Upper lobe of right lung (tissue), 1 donor: ENCODE measurements around the gene SPEN. TPM values are rescaled to one million over a fixed set of nuclear protein-coding genes. Genes with fewer than 3 reads are reported as not detected.

Experiments used
- ATAC-seq: fragments of 200-7000 bp; cut with Tn5 transposase; one replicate; pipeline ENCODE4 v1.9.1; 2020; ENCODE audit warnings: mild to moderate bottlenecking, moderate library complexity
- DNase-seq: peaks from one replicate; pipeline ENCODE4 v3.0.0-alpha.2; 2020
- H3K27ac ChIP-seq: fragments of 200-600 bp; one replicate; pipeline ENCODE4 v1.8.0; 2022
- H3K27me3 ChIP-seq: fragments of 200-600 bp; one replicate; pipeline ENCODE4 v1.8.0; 2022; ENCODE audit warnings: mild to moderate bottlenecking
- H3K36me3 ChIP-seq: fragments of 200-600 bp; one replicate; pipeline ENCODE4 v1.8.0; 2022
- H3K4me1 ChIP-seq: fragments of 200-600 bp; one replicate; pipeline ENCODE4 v1.8.0; 2022
- H3K4me3 ChIP-seq: fragments of 200-600 bp; one replicate; pipeline ENCODE4 v1.8.0; 2022; ENCODE audit warnings: mild to moderate bottlenecking
- H3K9me3 ChIP-seq: fragments of 200-600 bp; one replicate; pipeline ENCODE4 v1.8.0; 2022
- CTCF ChIP-seq: fragments of 200-600 bp; IDR thresholded peaks from one replicate; pipeline ENCODE4 v1.8.0; 2022; ENCODE audit warnings: antibody characterized with exemption
- intact Hi-C: fragments of 100-400 bp; cut with DNase I; formaldehyde crosslinking; loops from one replicate; pipeline ENCODE4 v1.11.0; 2022
- total RNA-seq: library from RNA; stranded (reverse); fragmentation: NEBNext Ultra II Directional; extraction: Animal tissue kit (Norgen Biotek cat#: 25700); gene quantifications from one replicate; pipeline ENCODE4 v1.2.1, GENCODE V29; 2021
- donor health status: DM: no; HTN: yes; CAD: no; lungs with severe emphysema.

SPEN gene
- total RNA-seq, 1 donor from 2014 or later, result 53.1 TPM

- Histone ChIP-seq H3K9me3 (no peaks in the 10 kb centered on the region), H3K36me3 (no peaks in the 10 kb centered on the region), H3K27ac (peak overlapping the region; percentile 30), H3K4me3 (no peak overlapping the region), H3K4me1 (peaks cover 83% of the 10 kb centered on the region), H3K27me3 (no peaks in the 10 kb centered on the region)
- no peak for TF ChIP-seq CTCF
- no peak for ATAC-seq
- intact Hi-C loops, result no loop called here
- no peak for DNase-seq
These were observed 105.1 kb downstream of the SPEN start for GRCh38 chr1:15952317-15953258.

- no peaks in the 10 kb centered on the region for H3K36me3 ChIP-seq
- H3K9me3 ChIP-seq, result no peaks in the 10 kb centered on the region
- intact Hi-C loops, result no loop called here
- H3K4me1 ChIP-seq, result peaks cover 76% of the 10 kb centered on the region
- peak overlapping the region; percentile 30 for H3K27ac ChIP-seq
- DNase-seq (no peak), ATAC-seq (no peak)
- no peak overlapping the region for H3K4me3 ChIP-seq
- no peak for TF ChIP-seq CTCF
- no peaks in the 10 kb centered on the region for H3K27me3 ChIP-seq
These were observed 105.8 kb downstream of the SPEN start for GRCh38 chr1:15953294-15953771.

GRCh38 chr1:15953791-15954241 is 106.3 kb downstream of the SPEN start:
- Histone ChIP-seq H3K4me1 (peaks cover 73% of the 10 kb centered on the region), H3K4me3 (no peak overlapping the region), H3K36me3 (no peaks in the 10 kb centered on the region), H3K9me3 (no peaks in the 10 kb centered on the region), H3K27me3 (no peaks in the 10 kb centered on the region), H3K27ac (peak overlapping the region; percentile 30)
- TF ChIP-seq CTCF, result no peak
- ATAC-seq, result no peak
- intact Hi-C loops, result no loop called here
- no peak for DNase-seq

- ATAC-seq (no peak), DNase-seq (no peak)
- no peak for TF ChIP-seq CTCF
- Histone ChIP-seq H3K4me1 (peaks cover 71% of the 10 kb centered on the region), H3K9me3 (no peaks in the 10 kb centered on the region), H3K27ac (no peak overlapping the region), H3K27me3 (no peaks in the 10 kb centered on the region), H3K36me3 (no peaks in the 10 kb centered on the region), H3K4me3 (no peak overlapping the region)
- intact Hi-C loops, result no loop called here
These were observed 106.8 kb downstream of the SPEN start for GRCh38 chr1:15954316-15954715.

- intact Hi-C loops, result no loop called here
- H3K4me3 ChIP-seq, result no peak overlapping the region
- peaks cover 61% of the 10 kb centered on the region for H3K4me1 ChIP-seq
- DNase-seq (no peak), ATAC-seq (no peak)
- H3K9me3 ChIP-seq, result no peaks in the 10 kb centered on the region
- no peak overlapping the region for H3K27ac ChIP-seq
- no peaks in the 10 kb centered on the region for H3K27me3 ChIP-seq
- H3K36me3 ChIP-seq, result no peaks in the 10 kb centered on the region
- no peak for TF ChIP-seq CTCF
These were observed 108.0 kb downstream of the SPEN start for GRCh38 chr1:15955552-15955951.
